Aorta (tissue), 5 donors: ENCODE results near the gene CLEC16A. TPM values are rescaled to one million over a fixed set of nuclear protein-coding genes. Genes with fewer than 3 reads are reported as not detected.

Experiments
- ATAC-seq: fragments of 200-7000 bp; cut with Tn5 transposase; one replicate; pipeline ENCODE4 v1.9.1; 2022; ENCODE audit warnings: moderate library complexity; ENCODE audit not compliant: low FRiP score
- DNase-seq, 2 donors: peaks; one replicate each; pipeline ENCODE4 v3.0.0-alpha.2; 2020
- H3K27ac ChIP-seq, 2 donors: one replicate each; pipeline ENCODE4 v1.5.1; 2013; ENCODE audit warnings: low read length in 2 of 2, mild to moderate bottlenecking in 2 of 2, moderate library complexity in 2 of 2, control low read depth in 1 of 2, inconsistent platforms in 1 of 2, low read depth in 1 of 2
- H3K27me3 ChIP-seq, 2 donors: one replicate each; pipeline ENCODE4 v1.6.1; 2013; ENCODE audit warnings: control low read depth in 1 of 2, low read length in 1 of 2, mild to moderate bottlenecking in 1 of 2, moderate library complexity in 1 of 2; ENCODE audit not compliant: insufficient read depth in 2 of 2, control insufficient read depth in 1 of 2
- H3K36me3 ChIP-seq, 2 donors: one replicate each; pipeline ENCODE4 v1.6.1; 2013; ENCODE audit warnings: control low read depth in 1 of 2, low read length in 1 of 2, mild to moderate bottlenecking in 1 of 2; ENCODE audit not compliant: insufficient read depth in 2 of 2, control insufficient read depth in 1 of 2
- H3K4me1 ChIP-seq, 2 donors: one replicate each; pipeline ENCODE4 v1.6.1; 2013; ENCODE audit warnings: low read length in 2 of 2, control low read depth in 1 of 2, mild to moderate bottlenecking in 1 of 2, moderate library complexity in 1 of 2; ENCODE audit not compliant: insufficient read depth in 2 of 2, control insufficient read depth in 1 of 2
- H3K4me3 ChIP-seq, 2 donors: one replicate each; pipeline ENCODE4 v1.5.1; 2013; ENCODE audit warnings: low read length in 2 of 2, control low read depth in 1 of 2, mild to moderate bottlenecking in 1 of 2
- H3K9me3 ChIP-seq: one replicate; pipeline ENCODE4 v1.6.1; 2013; ENCODE audit warnings: mild to moderate bottlenecking, low read length; ENCODE audit not compliant: control insufficient read depth
- WGBS, 2 donors: extraction: QIAGEN DNeasy Blood & Tissue Kit; methylation state at CpG; one replicate each; pipeline ENCODE4 v1.1.7; 2013; 5-methylcytosine and 5-hydroxymethylcytosine counted together
- intact Hi-C, 2 donors: fragments of 100-400 bp; cut with DNase I; formaldehyde crosslinking; loops; one replicate each; pipeline versions ENCODE4 v1.14.2 to v1.15.0; 2022
- long read RNA-seq, 2 donors: library from polyadenylated mRNA; unstranded; transcript quantifications; one replicate each; pipeline ENCODE4 v2.0.0, GENCODE V29; 2020 to 2021
- polyA plus RNA-seq, 2 donors: library from polyadenylated mRNA; stranded (reverse); fragments of 200-250 nt; gene quantifications; one replicate each; pipeline ENCODE4 v1.2.3, GENCODE V29; 2013
- total RNA-seq, 2 donors: library from RNA; stranded (reverse); fragmentation: NEBNext Ultra II Directional; extraction: Animal tissue kit (Norgen Biotek cat#: 25700); gene quantifications; one replicate each; pipeline ENCODE4 v1.2.1, GENCODE V29; 2021
- donor health status: healthy with polysubstance abuse.
- donor health status: Bipolar disorder and iron deficiency.
- donor health status: DM: no; HTN: no; CAD: no.
- donor health status: DM: no; HTN: no; CAD: no.
- donor health status: DM: yes; HTN: yes; CAD: no.

The CLEC16A gene
- 10 to 100 TPM; 27.1 to 28.8 TPM for total RNA-seq
- 10 to 100 TPM in 1 of 2 donors, 1 to 10 TPM in 1; 5.9 to 10.9 TPM for polyA plus RNA-seq
- long read RNA-seq, donor 1, partial matches to known transcripts = 42 of 73 reads
- long read RNA-seq, donor 1, other reads (novel, unspliced or antisense) = 31 of 73 reads
- long read RNA-seq, donor 2, partial matches to known transcripts = 5 of 25 reads
- long read RNA-seq, donor 2, other reads (novel, unspliced or antisense) = 20 of 25 reads

GRCh38 chr16:10944249-10945064 is at the start of gene CLEC16A:
TSS of gene CLEC16A (plus strand) at chr16:10944564. CDS start at chr16:10944718, 154 bp downstream.
- Histone ChIP-seq H3K9me3 (no peaks in the 10 kb centered on the region), H3K4me3 (peak within 1 kb of the TSS; percentile 73 to 94), H3K27me3 (no peaks in the 10 kb centered on the region), H3K27ac (peak within 1 kb of the TSS in 1 of 2 donors; percentile 59), H3K4me1 (peaks cover 3 to 6% of the 10 kb centered on the region in 2 donors), H3K36me3 (no peaks in the 10 kb centered on the region)
- ATAC-seq = peak; percentile 94
- intact Hi-C loops = no loop called here
- DNase-seq = peak; percentile 99 to 100
- 0 to 1% methylated on average over 79 to 86 of the region's 86 CpGs for WGBS, 2 donors

GRCh38 chr16:10895053-10895946 is 49.1 kb upstream of the CLEC16A start:
- ATAC-seq = no peak
- intact Hi-C loops = no loop called here

GRCh38 chr16:10896165-10896564 is 48.2 kb upstream of the CLEC16A start:
- Histone ChIP-seq H3K36me3 (no peaks in the 10 kb centered on the region), H3K4me1 (no peaks in the 10 kb centered on the region), H3K9me3 (no peaks in the 10 kb centered on the region), H3K4me3 (no peak overlapping the region), H3K27me3 (no peaks in the 10 kb centered on the region), H3K27ac (no peak overlapping the region)
- DNase-seq (no peak), ATAC-seq (no peak)
- WGBS, 2 donors = 64 to 72% methylated on average over 3 of the region's 3 CpGs
- intact Hi-C loops = no loop called here

More at GRCh38 chr16:10895053-10895946, 49.1 kb upstream of the CLEC16A start:
- WGBS, 2 donors = 29 to 30% methylated on average over 17 of the region's 17 CpGs
- Histone ChIP-seq H3K36me3 (no peaks in the 10 kb centered on the region), H3K27ac (no peak overlapping the region), H3K4me3 (no peak overlapping the region), H3K9me3 (no peaks in the 10 kb centered on the region), H3K4me1 (no peaks in the 10 kb centered on the region), H3K27me3 (no peaks in the 10 kb centered on the region)
- DNase-seq = peak; percentile 62 to 79

- H3K4me3 ChIP-seq = no peak overlapping the region
- H3K9me3 ChIP-seq = no peaks in the 10 kb centered on the region
- intact Hi-C loops = no loop called here
- H3K27me3 ChIP-seq = no peaks in the 10 kb centered on the region
- DNase-seq = no peak
- 87 to 93% methylated on average over 2 of the region's 2 CpGs for WGBS, 2 donors
- H3K36me3 ChIP-seq = no peaks in the 10 kb centered on the region
- ATAC-seq = no peak
- no peak overlapping the region for H3K27ac ChIP-seq
- no peaks in the 10 kb centered on the region for H3K4me1 ChIP-seq
These were observed 47.6 kb upstream of the CLEC16A start for GRCh38 chr16:10896723-10897122.

GRCh38 chr16:10897134-10897533 is 47.2 kb upstream of the CLEC16A start:
- H3K4me3 ChIP-seq = no peak overlapping the region
- intact Hi-C loops = no loop called here

GRCh38 chr16:10902999-10903398 is 41.4 kb upstream of the CLEC16A start:
- no peak for ATAC-seq
- 92 to 100% methylated on average over 1 of the region's 1 CpG for WGBS, 2 donors
- no peaks in the 10 kb centered on the region for H3K36me3 ChIP-seq

More at GRCh38 chr16:10897134-10897533, 47.2 kb upstream of the CLEC16A start:
- Histone ChIP-seq H3K27me3 (no peaks in the 10 kb centered on the region), H3K36me3 (no peaks in the 10 kb centered on the region), H3K9me3 (no peaks in the 10 kb centered on the region), H3K4me1 (no peaks in the 10 kb centered on the region), H3K27ac (no peak overlapping the region)
- WGBS, 2 donors = 72 to 76% methylated on average over 5 of the region's 5 CpGs
- no peak for DNase-seq
- no peak for ATAC-seq

GRCh38 chr16:10906482-10906881 is 37.9 kb upstream of the CLEC16A start:
- WGBS, 2 donors = 95% methylated on average over 19 of the region's 19 CpGs
- no peak for DNase-seq
- Histone ChIP-seq H3K36me3 (no peaks in the 10 kb centered on the region), H3K27ac (no peak overlapping the region), H3K27me3 (no peaks in the 10 kb centered on the region), H3K4me1 (no peaks in the 10 kb centered on the region), H3K4me3 (no peak overlapping the region), H3K9me3 (peaks cover 2% of the 10 kb centered on the region)
- ATAC-seq = no peak
- intact Hi-C loops = no loop called here

More at GRCh38 chr16:10902999-10903398, 41.4 kb upstream of the CLEC16A start:
- peaks cover 2% of the 10 kb centered on the region for H3K9me3 ChIP-seq
- intact Hi-C loops = no loop called here
- no peaks in the 10 kb centered on the region for H3K4me1 ChIP-seq
- no peak for DNase-seq
- H3K27ac ChIP-seq = no peak overlapping the region
- H3K4me3 ChIP-seq = no peak overlapping the region
- no peaks in the 10 kb centered on the region for H3K27me3 ChIP-seq

GRCh38 chr16:10906914-10907756 is 37.2 kb upstream of the CLEC16A start:
- ATAC-seq = no peak
- Histone ChIP-seq H3K4me3 (no peak overlapping the region), H3K36me3 (no peaks in the 10 kb centered on the region), H3K4me1 (no peaks in the 10 kb centered on the region), H3K9me3 (peaks cover 2% of the 10 kb centered on the region), H3K27ac (no peak overlapping the region), H3K27me3 (no peaks in the 10 kb centered on the region)
- WGBS, 2 donors = 57 to 58% methylated on average over 42 to 46 of the region's 46 CpGs
- DNase-seq = peak in 1 of 2 donors; percentile 81
- intact Hi-C loops = no loop called here
